ENCODE measurements around the gene MMRN2. TPM values are rescaled to one million over a fixed set of nuclear protein-coding genes. Genes with fewer than 3 reads are reported as not detected.
A peak's percentile ranks its signal among the peaks of the same experiment; 100 is the strongest.
"Not testable (repeated sequence)": the region's sequence is repeated elsewhere in the genome, so short reads cannot be mapped to it uniquely, and the experiment has no call there.

The MMRN2 gene
- total RNA-seq, 2 donors from 2014 or later, result 16.8 to 17.4 TPM

DNA sequence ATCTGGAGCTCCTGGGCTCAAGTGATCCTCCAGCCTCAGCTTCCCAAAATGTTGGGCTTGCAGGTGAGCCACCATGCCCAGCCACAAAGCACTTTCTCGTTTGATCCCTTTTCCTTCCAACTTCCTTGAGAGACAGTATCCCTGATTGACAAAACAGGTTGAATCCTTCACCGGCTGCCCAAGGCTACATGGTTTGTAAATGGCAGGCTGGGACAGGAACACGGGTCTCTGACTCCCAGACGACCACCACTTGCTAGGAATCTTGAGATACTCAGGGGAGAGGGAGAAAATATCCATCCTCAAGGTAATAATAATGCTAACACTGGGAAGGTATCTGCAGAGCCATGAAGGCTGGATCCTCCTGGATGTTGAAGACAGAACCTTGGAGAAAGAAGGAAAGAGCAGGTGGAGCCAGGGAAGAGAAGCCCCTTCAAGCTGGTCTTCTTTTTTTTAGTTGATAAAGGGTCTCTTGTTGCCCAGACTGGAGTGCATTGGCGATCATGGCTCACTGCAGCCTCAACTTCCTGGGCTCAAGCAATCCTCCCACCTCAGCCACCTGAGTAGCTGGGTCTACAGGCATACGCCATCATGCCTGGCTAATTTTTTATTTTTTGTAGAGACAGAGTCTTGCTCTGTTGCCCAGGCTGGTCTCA lies 19.8 kb downstream of the MMRN2 start:
- WGBS, 2 donors, result 62 to 71% methylated on average over 4 to 6 of the region's 6 CpGs
- H3K27ac ChIP-seq, result no peak overlapping the region
- DNase-seq, result no peak

DNA sequence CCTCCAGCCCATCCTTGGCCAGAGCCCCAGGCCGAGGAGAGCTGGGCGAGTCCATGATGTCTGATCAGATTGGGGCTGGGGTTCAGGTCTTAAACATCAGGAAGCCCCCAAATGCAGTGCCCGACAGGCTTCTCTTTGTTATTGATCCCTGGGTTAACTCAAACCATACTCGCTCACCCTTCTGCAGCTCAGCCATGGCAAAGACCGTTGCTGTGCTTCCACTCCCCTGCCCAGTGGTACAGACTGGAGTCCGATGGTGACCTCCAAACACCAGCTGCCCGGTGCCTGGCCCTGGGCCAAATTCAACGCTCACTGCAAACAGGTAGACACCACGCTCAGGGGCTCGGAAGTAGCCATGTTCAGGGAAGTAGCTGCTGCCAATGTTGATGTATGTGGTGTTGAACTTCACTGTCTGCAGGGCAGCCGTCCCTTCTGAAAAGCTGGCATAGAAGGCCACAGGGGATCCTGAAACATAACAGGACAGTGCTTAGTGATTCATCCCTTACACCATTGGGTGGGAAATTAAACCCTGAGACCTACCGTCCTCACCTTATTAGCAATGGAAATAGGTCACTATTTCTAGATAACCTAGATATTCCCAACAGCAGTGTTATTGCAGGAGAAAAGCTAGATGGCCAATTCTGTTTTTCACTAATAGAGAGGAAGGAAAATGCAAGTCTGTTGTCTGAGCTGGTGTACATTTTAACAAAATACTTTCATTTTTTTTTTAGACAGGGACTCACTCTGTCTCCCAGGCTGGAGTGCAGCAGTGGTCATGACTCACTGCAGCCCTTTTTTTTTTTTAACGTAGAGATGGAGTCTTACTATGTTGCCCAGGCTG lies 20.5 kb downstream of the MMRN2 start:
- DNase-seq, result peak in 3 of 4 donors; percentile 32 to 61 (median 50)

More for the DNA sequence above, 19.8 kb downstream of the MMRN2 start:
- intact Hi-C loops (cut with DNase I), result no loop called here
- no peak overlapping the region for H3K4me3 ChIP-seq
- no peaks in the 10 kb centered on the region for H3K4me1 ChIP-seq
- no peaks in the 10 kb centered on the region for H3K27me3 ChIP-seq
- H3K36me3 ChIP-seq (replicated peaks in 1 of 2; ENCODE audit: insufficient read depth in 1 of 2, low read depth in 2 of 2), result no peaks in the 10 kb centered on the region
- H3K9me3 ChIP-seq, result no peaks in the 10 kb centered on the region
- TF ChIP-seq, protein P1, sequence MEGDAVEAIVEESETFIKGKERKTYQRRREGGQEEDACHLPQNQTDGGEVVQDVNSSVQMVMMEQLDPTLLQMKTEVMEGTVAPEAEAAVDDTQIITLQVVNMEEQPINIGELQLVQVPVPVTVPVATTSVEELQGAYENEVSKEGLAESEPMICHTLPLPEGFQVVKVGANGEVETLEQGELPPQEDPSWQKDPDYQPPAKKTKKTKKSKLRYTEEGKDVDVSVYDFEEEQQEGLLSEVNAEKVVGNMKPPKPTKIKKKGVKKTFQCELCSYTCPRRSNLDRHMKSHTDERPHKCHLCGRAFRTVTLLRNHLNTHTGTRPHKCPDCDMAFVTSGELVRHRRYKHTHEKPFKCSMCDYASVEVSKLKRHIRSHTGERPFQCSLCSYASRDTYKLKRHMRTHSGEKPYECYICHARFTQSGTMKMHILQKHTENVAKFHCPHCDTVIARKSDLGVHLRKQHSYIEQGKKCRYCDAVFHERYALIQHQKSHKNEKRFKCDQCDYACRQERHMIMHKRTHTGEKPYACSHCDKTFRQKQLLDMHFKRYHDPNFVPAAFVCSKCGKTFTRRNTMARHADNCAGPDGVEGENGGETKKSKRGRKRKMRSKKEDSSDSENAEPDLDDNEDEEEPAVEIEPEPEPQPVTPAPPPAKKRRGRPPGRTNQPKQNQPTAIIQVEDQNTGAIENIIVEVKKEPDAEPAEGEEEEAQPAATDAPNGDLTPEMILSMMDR (IDR thresholded peaks at IDR 0.05), result no peak
- TF ChIP-seq POLR2A (IDR thresholded peaks at IDR 0.05), result no peak
- ATAC-seq, result no peak

DNA sequence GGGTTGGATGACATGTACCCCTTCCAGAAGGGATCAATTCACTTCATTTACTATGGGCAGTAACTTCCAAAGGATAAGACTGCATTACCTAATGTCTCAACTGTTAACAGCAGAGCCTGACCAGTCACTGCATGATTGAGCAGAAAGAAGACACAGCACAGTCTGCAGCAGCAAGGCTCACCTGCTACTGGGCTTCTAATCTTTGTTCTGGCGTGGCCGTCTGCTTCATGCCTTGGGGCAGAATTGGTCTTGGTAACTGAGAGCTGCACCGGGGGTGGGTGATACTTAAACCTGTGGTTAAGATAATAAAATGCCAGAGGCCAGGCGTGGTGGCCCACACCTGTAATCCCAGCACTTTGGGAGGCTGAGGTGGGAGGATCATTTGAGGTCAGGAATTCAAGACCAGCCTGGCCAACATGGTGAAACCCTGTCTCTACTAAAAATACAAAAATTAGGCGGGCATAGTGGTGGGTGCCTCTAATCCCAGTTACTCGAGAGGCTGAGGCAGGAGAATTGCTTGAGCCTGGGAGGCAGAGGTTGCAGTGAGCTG lies 23.2 kb downstream of the MMRN2 start:
- H3K27me3 ChIP-seq; intact Hi-C loops (cut with DNase I); ATAC-seq; H3K4me1 ChIP-seq; H3K9me3 ChIP-seq; H3K27ac ChIP-seq; DNase-seq; H3K4me3 ChIP-seq; H3K36me3 ChIP-seq (replicated peaks in 1 of 2; ENCODE audit: insufficient read depth in 1 of 2, low read depth in 2 of 2): not testable (repeated sequence)
- WGBS, 2 donors, result 92 to 94% methylated on average over 6 of the region's 6 CpGs

More for the DNA sequence above, 20.5 kb downstream of the MMRN2 start:
- no peaks in the 10 kb centered on the region for H3K27me3 ChIP-seq
- intact Hi-C loops (cut with DNase I), result no loop called here
- WGBS, 2 donors, result 40 to 57% methylated on average over 13 of the region's 13 CpGs
- no peak overlapping the region for H3K27ac ChIP-seq
- H3K4me1 ChIP-seq, result no peaks in the 10 kb centered on the region
- H3K4me3 ChIP-seq, result no peak overlapping the region
- TF ChIP-seq POLR2A (IDR thresholded peaks at IDR 0.05), result no peak
- TF ChIP-seq, protein P1 (IDR thresholded peaks at IDR 0.05), result no peak
- ATAC-seq, result no peak
- H3K36me3 ChIP-seq (replicated peaks in 1 of 2; ENCODE audit: insufficient read depth in 1 of 2, low read depth in 2 of 2), result no peaks in the 10 kb centered on the region
- no peaks in the 10 kb centered on the region for H3K9me3 ChIP-seq

DNA sequence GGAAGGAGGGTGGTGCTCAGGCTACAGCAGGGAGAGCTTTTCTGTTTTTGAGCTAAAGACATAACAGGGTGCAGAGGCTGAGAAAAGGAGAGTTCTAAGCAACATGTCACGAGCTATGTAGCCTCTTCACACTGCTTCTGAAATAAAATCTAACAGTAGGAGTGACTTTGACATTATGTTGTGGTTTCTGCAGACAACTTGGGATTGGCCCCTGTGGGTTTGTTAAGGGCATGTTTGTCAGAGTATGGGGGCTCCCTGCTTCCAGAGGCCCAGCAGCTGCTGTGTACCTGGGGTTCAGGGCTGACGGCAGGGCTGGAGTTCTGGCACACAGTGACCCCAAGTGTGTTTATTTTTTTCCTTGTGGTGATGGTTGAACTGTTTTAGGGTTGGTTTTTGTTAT lies 24.7 kb downstream of the MMRN2 start:
- H3K27me3 ChIP-seq, result no peaks in the 10 kb centered on the region
- H3K4me3 ChIP-seq, result no peak overlapping the region
- H3K36me3 ChIP-seq (replicated peaks in 1 of 2; ENCODE audit: insufficient read depth in 1 of 2, low read depth in 2 of 2), result peaks cover 0 to 2% of the 10 kb centered on the region in 2 donors
- TF ChIP-seq, protein P1 (IDR thresholded peaks at IDR 0.05), result no peak
- no peak for TF ChIP-seq POLR2A (IDR thresholded peaks at IDR 0.05)
- no peaks in the 10 kb centered on the region for H3K9me3 ChIP-seq
- DNase-seq (no peak), ATAC-seq (no peak)
- intact Hi-C loops (cut with DNase I), result no loop called here
- no peak overlapping the region for H3K27ac ChIP-seq
- WGBS, 2 donors, result 89 to 90% methylated on average over 2 of the region's 2 CpGs
- no peaks in the 10 kb centered on the region for H3K4me1 ChIP-seq

DNA sequence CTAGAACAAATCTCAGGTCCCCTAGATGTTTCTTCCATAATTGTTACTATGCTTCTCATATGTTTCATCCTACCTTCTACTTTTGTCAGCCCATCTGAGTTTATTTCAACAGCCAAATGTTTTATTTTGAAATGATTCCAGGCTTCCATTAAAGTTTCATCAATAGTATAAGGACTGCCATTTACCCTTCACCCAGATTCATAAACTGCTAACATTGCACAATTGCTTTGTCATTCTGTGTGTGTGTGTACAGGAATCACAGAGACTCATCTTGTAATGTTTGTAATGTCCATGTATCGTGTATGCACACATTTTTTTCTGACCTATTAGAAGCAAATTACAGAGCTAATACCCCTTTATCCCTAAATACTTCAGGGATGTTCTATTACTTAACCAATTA lies 25.5 kb downstream of the MMRN2 start:
- Histone ChIP-seq H3K9me3 (no peaks in the 10 kb centered on the region), H3K4me3 (no peak overlapping the region), H3K27me3 (no peaks in the 10 kb centered on the region), H3K27ac (no peak overlapping the region), H3K4me1 (no peaks in the 10 kb centered on the region), H3K36me3 (replicated peaks in 1 of 2; ENCODE audit: insufficient read depth in 1 of 2, low read depth in 2 of 2) (peaks cover 0 to 2% of the 10 kb centered on the region in 2 donors)
- no peak for TF ChIP-seq POLR2A (IDR thresholded peaks at IDR 0.05)
- TF ChIP-seq, protein P1 (IDR thresholded peaks at IDR 0.05), result no peak
- intact Hi-C loops (cut with DNase I), result no loop called here
- DNase-seq (no peak), ATAC-seq (no peak)
- 96 to 97% methylated on average over 1 of the region's 1 CpG for WGBS, 2 donors

Measured in body of pancreas (tissue), 4 donors.